HepG2 (cell line): ENCODE data around the gene RPL37A. TPM values are rescaled to one million over a fixed set of nuclear protein-coding genes. Genes with fewer than 3 reads are reported as not detected.

ENCODE experiments used
- DMAP1 ChIP-seq: IDR thresholded peaks from 2 replicates; pipeline ENCODE4 v1.6.1; 2016
- IRX3 ChIP-seq: sonication (generic); formaldehyde crosslinking; IDR thresholded peaks from 2 replicates; pipeline ENCODE4 v1.8.1; 2023; ENCODE audit warnings: mild to moderate bottlenecking, low read depth, missing genetic modification reagents, borderline replicate concordance
- ZNF510 ChIP-seq: sonication (generic); formaldehyde crosslinking; IDR thresholded peaks from 2 replicates; pipeline ENCODE4 v1.4.0; 2020; ENCODE audit warnings: low read depth, mild to moderate bottlenecking, missing genetic modification reagents
- polyA plus RNA-seq, 8 experiments: library from polyadenylated mRNA; depleted of rRNA in 3 of 8; stranded (reverse) in 7 of 8; unstranded in 1 of 8; fragments of >200 nt; fragmentation: Illumina TruSeq in 4 of 8; extraction: Trizol in 4 of 8; gene quantifications; 2 replicates each; pipeline versions ENCODE4 v1.2.1 to v1.2.3, GENCODE V29; 2011 to 2016; ENCODE audit warnings: low read depth in 4 of 8, missing spikeins in 1 of 8, mixed read lengths in 1 of 8; ENCODE audit not compliant: insufficient read depth in 1 of 8
- total RNA-seq, 5 experiments: library from RNA; depleted of rRNA; stranded (reverse); fragments of >200 nt; fragmentation: Illumina TruSeq; extraction: Trizol; gene quantifications; 2 replicates each; pipeline ENCODE4 v1.2.3, GENCODE V29; 2016; ENCODE audit warnings: low read depth in 1 of 5
- TF ChIP-seq, protein P1 (sequence below): sonication (generic); formaldehyde crosslinking; IDR thresholded peaks from 2 replicates; pipeline ENCODE4 v1.4.0; 2020; ENCODE audit warnings: mild to moderate bottlenecking, missing genetic modification reagents
- TF ChIP-seq, protein P2 (sequence below): conservative IDR thresholded peaks from 2 replicates; pipeline ENCODE4 v1.6.1; 2018; ENCODE audit warnings: missing genetic modification reagents
- TF ChIP-seq, protein P3 (sequence below): sonication (generic); formaldehyde crosslinking; IDR thresholded peaks from 2 replicates; pipeline ENCODE4 v1.9.0; 2021; ENCODE audit warnings: missing genetic modification reagents, borderline replicate concordance
- TF ChIP-seq, protein P4 (sequence below): IDR thresholded peaks from 2 replicates; pipeline ENCODE4 v1.4.0; 2020; ENCODE audit warnings: mild to moderate bottlenecking, missing genetic modification reagents
- TF ChIP-seq, protein P5 (sequence below): IDR thresholded peaks from 2 replicates; pipeline ENCODE4 v1.6.1; 2012; ENCODE audit warnings: inconsistent platforms

RPL37A gene
- total and polyA plus RNA-seq, 2 of the 13 experiments (the other 11 are each of a cell fraction or from before 2014, with no cell fraction given): 6,902 to 7,910 TPM

DNA sequence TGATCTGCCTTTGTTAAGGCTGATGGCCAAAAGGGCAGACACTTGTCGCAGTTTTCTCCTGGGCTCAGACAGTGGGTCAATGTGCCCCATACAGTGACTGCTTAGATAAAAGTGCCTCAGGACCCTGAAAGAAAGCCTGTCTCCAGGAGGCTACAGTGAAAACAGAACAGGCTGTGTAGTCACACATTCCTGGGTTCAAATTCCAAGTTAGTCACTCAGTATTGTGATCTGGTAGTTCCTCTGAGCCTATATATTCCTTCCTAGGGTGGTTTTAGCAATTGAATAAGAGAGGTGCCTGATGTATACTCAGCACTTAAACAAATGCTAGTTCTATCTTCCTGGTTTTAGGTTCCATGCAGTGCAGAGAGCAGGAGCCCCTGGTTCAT is 54.4 kb downstream of the RPL37A start (continued):
- TF ChIP-seq, protein P1, sequence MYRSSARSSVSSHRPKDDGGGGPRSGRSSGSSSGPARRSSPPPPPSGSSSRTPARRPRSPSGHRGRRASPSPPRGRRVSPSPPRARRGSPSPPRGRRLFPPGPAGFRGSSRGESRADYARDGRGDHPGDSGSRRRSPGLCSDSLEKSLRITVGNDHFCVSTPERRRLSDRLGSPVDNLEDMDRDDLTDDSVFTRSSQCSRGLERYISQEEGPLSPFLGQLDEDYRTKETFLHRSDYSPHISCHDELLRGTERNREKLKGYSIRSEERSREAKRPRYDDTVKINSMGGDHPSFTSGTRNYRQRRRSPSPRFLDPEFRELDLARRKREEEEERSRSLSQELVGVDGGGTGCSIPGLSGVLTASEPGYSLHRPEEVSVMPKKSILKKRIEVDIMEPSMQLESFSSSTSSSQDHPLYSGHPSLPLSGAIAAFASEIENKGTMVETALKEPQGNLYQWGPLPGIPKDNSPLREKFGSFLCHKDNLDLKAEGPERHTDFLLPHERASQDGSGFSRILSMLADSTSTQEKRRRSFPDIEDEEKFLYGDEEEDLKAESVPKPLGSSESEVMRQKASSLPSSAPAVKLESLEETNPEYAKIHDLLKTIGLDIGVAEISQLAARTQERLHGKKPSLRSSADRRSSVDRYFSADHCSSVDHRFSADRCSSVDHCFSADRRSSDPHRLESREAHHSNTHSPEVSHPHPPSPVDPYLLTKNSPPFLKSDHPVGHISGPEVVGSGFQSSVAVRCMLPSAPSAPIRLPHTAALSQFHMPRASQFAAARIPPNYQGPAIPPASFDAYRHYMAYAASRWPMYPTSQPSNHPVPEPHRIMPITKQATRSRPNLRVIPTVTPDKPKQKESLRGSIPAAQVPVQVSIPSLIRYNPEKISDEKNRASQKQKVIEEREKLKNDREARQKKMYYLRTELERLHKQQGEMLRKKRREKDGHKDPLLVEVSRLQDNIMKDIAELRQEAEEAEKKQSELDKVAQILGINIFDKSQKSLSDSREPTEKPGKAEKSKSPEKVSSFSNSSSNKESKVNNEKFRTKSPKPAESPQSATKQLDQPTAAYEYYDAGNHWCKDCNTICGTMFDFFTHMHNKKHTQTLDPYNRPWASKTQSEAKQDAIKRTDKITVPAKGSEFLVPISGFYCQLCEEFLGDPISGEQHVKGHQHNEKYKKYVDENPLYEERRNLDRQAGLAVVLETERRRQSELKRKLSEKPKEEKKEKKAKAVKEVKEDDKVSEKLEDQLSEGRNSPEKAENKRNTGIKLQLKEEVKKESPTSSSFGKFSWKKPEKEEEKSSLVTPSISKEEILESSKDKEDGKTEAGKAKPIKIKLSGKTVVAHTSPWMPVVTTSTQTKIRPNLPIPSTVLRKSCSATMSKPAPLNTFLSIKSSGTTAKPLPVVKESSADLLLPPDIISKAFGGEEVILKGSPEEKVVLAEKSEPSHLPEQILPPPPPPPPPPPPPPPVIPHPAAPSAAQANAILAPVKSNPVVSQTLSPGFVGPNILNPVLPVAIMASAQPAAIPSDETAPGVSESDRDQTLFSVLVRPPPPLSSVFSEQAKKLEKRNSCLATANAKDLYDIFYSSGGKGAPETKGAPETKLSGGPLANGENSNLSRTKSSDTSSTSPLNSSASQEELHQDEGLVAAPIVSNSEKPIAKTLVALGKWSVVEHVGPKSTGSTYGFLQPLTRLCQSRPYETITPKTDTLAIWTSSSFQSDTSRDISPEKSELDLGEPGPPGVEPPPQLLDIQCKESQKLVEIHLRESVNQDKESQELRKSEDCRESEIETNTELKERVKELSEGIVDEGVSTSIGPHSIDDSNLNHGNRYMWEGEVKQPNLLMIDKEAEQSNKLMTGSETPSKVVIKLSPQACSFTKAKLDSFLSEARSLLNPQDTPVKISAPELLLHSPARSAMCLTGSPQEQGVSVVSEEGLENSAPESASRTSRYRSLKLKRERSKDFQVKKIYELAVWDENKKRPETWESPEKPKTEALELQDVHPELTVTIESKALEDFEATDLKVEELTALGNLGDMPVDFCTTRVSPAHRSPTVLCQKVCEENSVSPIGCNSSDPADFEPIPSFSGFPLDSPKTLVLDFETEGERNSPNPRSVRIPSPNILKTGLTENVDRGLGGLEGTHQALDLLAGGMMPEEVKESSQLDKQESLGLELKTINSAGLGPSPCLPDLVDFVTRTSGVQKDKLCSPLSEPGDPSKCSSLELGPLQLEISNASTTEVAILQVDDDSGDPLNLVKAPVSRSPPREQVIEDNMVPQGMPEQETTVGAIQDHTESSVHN (CRISPR knock-in tag): no peak
- TF ChIP-seq, protein P2, sequence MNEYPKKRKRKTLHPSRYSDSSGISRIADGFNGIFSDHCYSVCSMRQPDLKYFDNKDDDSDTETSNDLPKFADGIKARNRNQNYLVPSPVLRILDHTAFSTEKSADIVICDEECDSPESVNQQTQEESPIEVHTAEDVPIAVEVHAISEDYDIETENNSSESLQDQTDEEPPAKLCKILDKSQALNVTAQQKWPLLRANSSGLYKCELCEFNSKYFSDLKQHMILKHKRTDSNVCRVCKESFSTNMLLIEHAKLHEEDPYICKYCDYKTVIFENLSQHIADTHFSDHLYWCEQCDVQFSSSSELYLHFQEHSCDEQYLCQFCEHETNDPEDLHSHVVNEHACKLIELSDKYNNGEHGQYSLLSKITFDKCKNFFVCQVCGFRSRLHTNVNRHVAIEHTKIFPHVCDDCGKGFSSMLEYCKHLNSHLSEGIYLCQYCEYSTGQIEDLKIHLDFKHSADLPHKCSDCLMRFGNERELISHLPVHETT (CRISPR knock-in tag): peak; percentile 42; the same call in 1 of the 2 replicates
- TF ChIP-seq, protein P3, sequence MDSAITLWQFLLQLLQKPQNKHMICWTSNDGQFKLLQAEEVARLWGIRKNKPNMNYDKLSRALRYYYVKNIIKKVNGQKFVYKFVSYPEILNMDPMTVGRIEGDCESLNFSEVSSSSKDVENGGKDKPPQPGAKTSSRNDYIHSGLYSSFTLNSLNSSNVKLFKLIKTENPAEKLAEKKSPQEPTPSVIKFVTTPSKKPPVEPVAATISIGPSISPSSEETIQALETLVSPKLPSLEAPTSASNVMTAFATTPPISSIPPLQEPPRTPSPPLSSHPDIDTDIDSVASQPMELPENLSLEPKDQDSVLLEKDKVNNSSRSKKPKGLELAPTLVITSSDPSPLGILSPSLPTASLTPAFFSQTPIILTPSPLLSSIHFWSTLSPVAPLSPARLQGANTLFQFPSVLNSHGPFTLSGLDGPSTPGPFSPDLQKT (CRISPR knock-in tag): no peak
- TF ChIP-seq, protein P4, sequence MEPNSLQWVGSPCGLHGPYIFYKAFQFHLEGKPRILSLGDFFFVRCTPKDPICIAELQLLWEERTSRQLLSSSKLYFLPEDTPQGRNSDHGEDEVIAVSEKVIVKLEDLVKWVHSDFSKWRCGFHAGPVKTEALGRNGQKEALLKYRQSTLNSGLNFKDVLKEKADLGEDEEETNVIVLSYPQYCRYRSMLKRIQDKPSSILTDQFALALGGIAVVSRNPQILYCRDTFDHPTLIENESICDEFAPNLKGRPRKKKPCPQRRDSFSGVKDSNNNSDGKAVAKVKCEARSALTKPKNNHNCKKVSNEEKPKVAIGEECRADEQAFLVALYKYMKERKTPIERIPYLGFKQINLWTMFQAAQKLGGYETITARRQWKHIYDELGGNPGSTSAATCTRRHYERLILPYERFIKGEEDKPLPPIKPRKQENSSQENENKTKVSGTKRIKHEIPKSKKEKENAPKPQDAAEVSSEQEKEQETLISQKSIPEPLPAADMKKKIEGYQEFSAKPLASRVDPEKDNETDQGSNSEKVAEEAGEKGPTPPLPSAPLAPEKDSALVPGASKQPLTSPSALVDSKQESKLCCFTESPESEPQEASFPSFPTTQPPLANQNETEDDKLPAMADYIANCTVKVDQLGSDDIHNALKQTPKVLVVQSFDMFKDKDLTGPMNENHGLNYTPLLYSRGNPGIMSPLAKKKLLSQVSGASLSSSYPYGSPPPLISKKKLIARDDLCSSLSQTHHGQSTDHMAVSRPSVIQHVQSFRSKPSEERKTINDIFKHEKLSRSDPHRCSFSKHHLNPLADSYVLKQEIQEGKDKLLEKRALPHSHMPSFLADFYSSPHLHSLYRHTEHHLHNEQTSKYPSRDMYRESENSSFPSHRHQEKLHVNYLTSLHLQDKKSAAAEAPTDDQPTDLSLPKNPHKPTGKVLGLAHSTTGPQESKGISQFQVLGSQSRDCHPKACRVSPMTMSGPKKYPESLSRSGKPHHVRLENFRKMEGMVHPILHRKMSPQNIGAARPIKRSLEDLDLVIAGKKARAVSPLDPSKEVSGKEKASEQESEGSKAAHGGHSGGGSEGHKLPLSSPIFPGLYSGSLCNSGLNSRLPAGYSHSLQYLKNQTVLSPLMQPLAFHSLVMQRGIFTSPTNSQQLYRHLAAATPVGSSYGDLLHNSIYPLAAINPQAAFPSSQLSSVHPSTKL (CRISPR knock-in tag): peak; percentile 88
- TF ChIP-seq, protein P5, sequence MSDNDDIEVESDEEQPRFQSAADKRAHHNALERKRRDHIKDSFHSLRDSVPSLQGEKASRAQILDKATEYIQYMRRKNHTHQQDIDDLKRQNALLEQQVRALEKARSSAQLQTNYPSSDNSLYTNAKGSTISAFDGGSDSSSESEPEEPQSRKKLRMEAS: no peak; the same call in 1 of the 2 replicates
- TF ChIP-seq DMAP1 (CRISPR knock-in tag) (no peak; the same call in 1 of the 2 replicates), IRX3 (CRISPR knock-in tag) (no peak), ZNF510 (CRISPR knock-in tag) (no peak)
